HUES64 (cell line): Measurements from ENCODE around the gene IFNL1. TPM values are rescaled to one million over a fixed set of nuclear protein-coding genes. Genes with fewer than 3 reads are reported as not detected.

Experiments used
- H3K27ac ChIP-seq: 2 replicates; pipeline ENCODE4 v1.7.0; 2013; ENCODE audit warnings: low read depth, low read length, inconsistent platforms
- H3K27me3 ChIP-seq: 2 replicates; pipeline ENCODE4 v1.6.1; 2013; ENCODE audit warnings: mild to moderate bottlenecking, low read length; ENCODE audit not compliant: insufficient read depth
- H3K36me3 ChIP-seq: 2 replicates; pipeline ENCODE4 v1.6.1; 2013; ENCODE audit warnings: mild to moderate bottlenecking, low read length; ENCODE audit not compliant: insufficient read depth
- H3K4me1 ChIP-seq: 2 replicates; pipeline ENCODE4 v1.6.1; 2013; ENCODE audit warnings: mild to moderate bottlenecking, low read length, moderate library complexity; ENCODE audit not compliant: insufficient read depth
- H3K4me3 ChIP-seq: 2 replicates; pipeline ENCODE4 v1.5.1; 2013; ENCODE audit warnings: mild to moderate bottlenecking, low read length, moderate library complexity
- H3K9ac ChIP-seq: 2 replicates; pipeline ENCODE4 v1.6.1; 2013; ENCODE audit warnings: mild to moderate bottlenecking, low read depth, low read length
- H3K9me3 ChIP-seq: 2 replicates; pipeline ENCODE4 v1.6.1; 2013; ENCODE audit warnings: low read depth, low read length; ENCODE audit not compliant: insufficient read depth
- WGBS: fragments of 150-250, 120-280 bp; methylation state at CpG from one replicate; pipeline ENCODE4 v1.1.7; 2013; ENCODE audit warnings: missing lambda C conversion rate; 5-methylcytosine and 5-hydroxymethylcytosine counted together
- polyA plus RNA-seq, 2 experiments: library from polyadenylated mRNA; stranded (reverse); fragments of 50-300 nt; gene quantifications; one replicate each; pipeline ENCODE4 v1.2.3, GENCODE V29; 2013

The IFNL1 gene
- not detected for polyA plus RNA-seq (2013, experiment 1 of 2)
- polyA plus RNA-seq (2013, experiment 2 of 2), result not detected

GRCh38 chr19:39296055-39296645 is at the start of gene IFNL1:
Gene IFNL1 (plus strand): TSS chr19:39296407. CDS start chr19:39296422, 15 bp downstream.
- 82% methylated on average over 11 of the region's 11 CpGs for WGBS
- Histone ChIP-seq H3K4me1 (no peaks in the 10 kb centered on the region), H3K9ac (no peak within 1 kb of the TSS), H3K27ac (no peak within 1 kb of the TSS), H3K36me3 (no peaks in the 10 kb centered on the region), H3K27me3 (no peaks in the 10 kb centered on the region; the same call in 1 of the 2 replicates), H3K9me3 (no peaks in the 10 kb centered on the region), H3K4me3 (no peak within 1 kb of the TSS)

DNA sequence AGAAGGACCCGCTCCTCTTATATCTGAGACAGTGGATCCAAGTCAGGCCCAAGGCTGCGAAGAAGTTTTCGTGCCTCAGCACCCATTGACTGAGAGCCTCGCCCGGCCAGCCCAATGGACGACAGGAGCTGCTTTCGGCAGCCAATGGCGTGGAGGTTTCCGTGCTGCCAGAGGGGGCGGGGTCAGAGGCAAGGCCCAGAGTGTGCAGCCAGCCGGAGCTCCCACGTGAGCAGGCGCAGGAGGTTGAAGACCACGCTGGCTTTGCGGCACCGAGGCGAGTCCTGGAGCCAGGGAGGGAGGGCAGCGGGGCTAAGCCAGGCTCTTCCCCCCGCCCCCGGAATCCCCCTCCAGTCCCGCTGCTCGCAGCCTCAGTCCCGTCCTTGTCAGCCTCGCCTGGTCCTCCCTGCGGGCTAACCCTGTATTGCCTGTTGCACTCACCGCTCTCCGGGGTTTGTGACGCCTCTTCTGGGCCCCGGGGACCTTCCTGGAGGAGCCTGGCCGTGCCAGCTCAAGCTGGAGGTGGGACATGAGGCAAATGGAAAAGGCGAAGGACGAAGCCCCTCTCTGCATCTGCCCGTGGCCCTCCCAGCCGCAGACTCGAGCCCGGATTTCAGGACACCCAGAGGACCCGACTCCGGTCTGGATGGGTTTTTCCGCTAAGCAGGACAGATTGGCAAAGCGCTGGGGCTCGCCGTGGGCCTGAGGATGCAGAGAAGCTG is 49.1 kb upstream of the IFNL1 start:
- peak overlapping the region; percentile 40 for H3K4me3 ChIP-seq
- peaks cover 50% of the 10 kb centered on the region for H3K27me3 ChIP-seq
- H3K4me1 ChIP-seq, result no peaks in the 10 kb centered on the region; the same call in 1 of the 2 replicates
- WGBS, result 17% methylated on average over 42 of the region's 42 CpGs
- H3K9ac ChIP-seq, result no peak overlapping the region; the same call in 1 of the 2 replicates
- no peak overlapping the region for H3K27ac ChIP-seq
- no peaks in the 10 kb centered on the region for H3K9me3 ChIP-seq
- no peaks in the 10 kb centered on the region for H3K36me3 ChIP-seq

DNA sequence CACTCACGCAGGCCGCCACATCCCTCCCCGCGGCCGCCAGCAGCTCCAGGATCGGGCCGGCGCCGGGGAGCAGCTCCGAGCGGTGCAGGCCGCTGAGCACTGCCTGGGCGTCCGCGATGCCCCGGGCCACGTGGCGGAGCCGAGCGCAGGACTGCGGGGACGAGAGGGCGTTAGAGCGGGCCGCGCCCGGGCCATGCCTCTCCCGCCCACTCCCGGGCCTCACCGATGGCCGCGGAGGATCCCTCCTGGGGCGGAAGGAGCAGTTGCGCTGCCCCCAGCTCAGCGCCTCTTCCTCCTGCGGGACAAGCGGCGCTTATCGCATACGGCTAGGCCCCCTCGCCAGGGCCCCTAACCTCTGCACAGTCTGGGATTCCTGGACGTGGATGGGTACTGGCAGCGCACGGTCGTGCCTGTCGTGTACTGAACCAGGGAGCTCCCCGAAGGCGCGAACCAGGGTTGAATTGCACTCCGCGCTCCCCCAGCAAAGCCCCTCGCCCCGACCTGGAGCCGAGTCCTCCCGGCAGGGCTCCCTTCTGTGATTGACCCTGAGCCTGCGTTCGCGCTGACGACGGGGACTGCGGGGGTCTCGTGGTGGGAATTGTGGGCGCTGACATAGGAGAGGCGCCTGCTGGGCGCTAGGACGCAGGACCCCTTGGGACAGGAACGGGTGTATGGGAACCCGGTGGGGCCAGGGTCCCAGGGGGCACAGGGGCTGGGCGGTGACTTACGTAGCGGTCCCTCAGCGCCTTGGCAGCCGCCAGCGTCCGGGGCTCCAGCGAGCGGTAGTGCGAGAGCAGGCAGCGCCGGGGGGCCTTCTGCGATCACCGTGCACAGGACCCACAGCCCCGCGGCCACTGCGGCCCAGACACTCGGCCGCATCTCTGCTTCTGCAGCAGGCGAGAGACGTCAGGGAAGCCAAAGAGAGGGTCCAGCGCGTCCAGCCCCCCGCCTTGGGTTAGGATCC is 48.2 kb upstream of the IFNL1 start:
- 21% methylated on average over 92 of the region's 92 CpGs for WGBS
- Histone ChIP-seq H3K9ac (no peak overlapping the region; the same call in 1 of the 2 replicates), H3K27me3 (peaks cover 56% of the 10 kb centered on the region), H3K4me1 (no peaks in the 10 kb centered on the region; the same call in 1 of the 2 replicates), H3K27ac (no peak overlapping the region), H3K4me3 (peak overlapping the region; percentile 40), H3K9me3 (no peaks in the 10 kb centered on the region), H3K36me3 (no peaks in the 10 kb centered on the region)

DNA sequence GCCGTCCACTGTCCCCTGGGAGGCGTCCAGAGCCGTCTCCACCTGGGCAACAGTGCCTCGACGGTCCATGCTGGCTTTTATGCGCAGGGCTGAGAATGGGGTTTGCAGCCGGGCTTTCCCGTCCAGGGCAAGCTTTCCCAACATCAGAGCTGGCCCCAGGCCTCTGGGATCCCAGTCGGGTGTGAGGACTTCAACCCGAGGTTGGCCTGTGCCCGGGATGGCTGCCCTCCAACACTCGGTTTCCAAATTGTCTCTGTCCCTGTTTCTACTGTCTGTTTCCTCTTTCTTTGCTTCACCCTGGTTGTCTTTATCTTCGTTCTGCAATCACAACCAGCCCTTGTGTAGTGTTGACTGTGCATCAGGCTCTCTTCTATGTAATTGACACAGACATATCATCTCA is 47.4 kb upstream of the IFNL1 start, which contains the start of gene IFNL4:
TSS of gene IFNL4 (minus strand) at position 51 of the 400 bp plus-strand sequence.
- 70% methylated on average over 13 of the region's 13 CpGs for WGBS
- Histone ChIP-seq H3K4me3 (peak within 1 kb of the TSS; percentile 40), H3K27me3 (peaks cover 56% of the 10 kb centered on the region)

GRCh38 chr19:39251081-39251480 is 45.1 kb upstream of the IFNL1 start:
- no peaks in the 10 kb centered on the region for H3K36me3 ChIP-seq
- no peak overlapping the region for H3K27ac ChIP-seq
- no peaks in the 10 kb centered on the region; the same call in 1 of the 2 replicates for H3K4me1 ChIP-seq
- no peaks in the 10 kb centered on the region for H3K9me3 ChIP-seq
- 80% methylated on average over 5 of the region's 5 CpGs for WGBS
- H3K9ac ChIP-seq, result no peak overlapping the region
- no peak overlapping the region for H3K4me3 ChIP-seq
- H3K27me3 ChIP-seq, result peaks cover 68% of the 10 kb centered on the region

More for the DNA sequence above, 47.4 kb upstream of the IFNL1 start, which contains the start of gene IFNL4:
- Histone ChIP-seq H3K27ac (no peak within 1 kb of the TSS), H3K4me1 (no peaks in the 10 kb centered on the region; the same call in 1 of the 2 replicates), H3K9ac (no peak within 1 kb of the TSS; the same call in 1 of the 2 replicates), H3K9me3 (no peaks in the 10 kb centered on the region), H3K36me3 (no peaks in the 10 kb centered on the region)

DNA sequence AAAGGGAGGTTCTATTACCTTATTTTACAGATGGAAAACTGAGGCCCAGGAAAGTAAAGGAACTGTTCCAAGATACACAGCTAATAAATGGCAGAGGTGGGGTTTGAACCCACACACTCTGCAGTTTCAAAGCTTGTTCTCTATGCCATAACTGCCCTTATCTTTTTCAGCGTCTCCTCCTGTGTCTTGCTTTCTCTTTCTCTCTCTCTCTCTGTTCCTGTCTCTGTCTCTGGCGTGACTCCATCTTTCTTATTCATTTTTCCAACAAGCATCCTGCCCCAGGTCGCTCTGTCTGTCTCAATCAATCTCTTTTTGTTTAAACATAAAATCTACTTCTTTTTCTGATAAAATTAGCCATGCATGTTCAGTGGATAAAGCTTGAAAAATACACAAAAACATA is 44.4 kb upstream of the IFNL1 start:
- H3K4me3 ChIP-seq, result no peak overlapping the region
- H3K9me3 ChIP-seq, result no peaks in the 10 kb centered on the region
- H3K27me3 ChIP-seq, result peaks cover 63% of the 10 kb centered on the region
- H3K27ac ChIP-seq, result no peak overlapping the region
- WGBS, result 82% methylated on average over 3 of the region's 3 CpGs
- no peak overlapping the region for H3K9ac ChIP-seq
- H3K36me3 ChIP-seq, result no peaks in the 10 kb centered on the region
- no peaks in the 10 kb centered on the region; the same call in 1 of the 2 replicates for H3K4me1 ChIP-seq

DNA sequence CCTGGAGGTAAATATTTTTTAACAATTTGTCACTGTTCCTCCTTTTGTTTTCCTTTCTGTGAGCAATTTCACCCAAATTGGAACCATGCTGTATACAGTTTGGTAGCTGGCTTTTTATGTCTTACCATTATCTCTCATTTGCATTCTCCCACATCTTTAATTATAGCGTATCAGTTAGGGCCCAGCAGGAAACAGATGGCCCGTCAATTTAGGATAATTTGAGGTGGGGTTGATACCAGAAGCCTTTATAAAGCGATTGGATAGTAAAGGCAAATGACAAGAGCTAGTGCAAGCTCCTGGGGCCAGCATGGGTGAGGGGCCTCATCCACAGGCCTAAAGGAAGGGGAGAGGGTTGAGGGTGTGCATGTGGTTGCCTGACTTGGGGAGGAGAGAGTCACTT is 43.7 kb upstream of the IFNL1 start:
- no peak overlapping the region for H3K9ac ChIP-seq

DNA sequence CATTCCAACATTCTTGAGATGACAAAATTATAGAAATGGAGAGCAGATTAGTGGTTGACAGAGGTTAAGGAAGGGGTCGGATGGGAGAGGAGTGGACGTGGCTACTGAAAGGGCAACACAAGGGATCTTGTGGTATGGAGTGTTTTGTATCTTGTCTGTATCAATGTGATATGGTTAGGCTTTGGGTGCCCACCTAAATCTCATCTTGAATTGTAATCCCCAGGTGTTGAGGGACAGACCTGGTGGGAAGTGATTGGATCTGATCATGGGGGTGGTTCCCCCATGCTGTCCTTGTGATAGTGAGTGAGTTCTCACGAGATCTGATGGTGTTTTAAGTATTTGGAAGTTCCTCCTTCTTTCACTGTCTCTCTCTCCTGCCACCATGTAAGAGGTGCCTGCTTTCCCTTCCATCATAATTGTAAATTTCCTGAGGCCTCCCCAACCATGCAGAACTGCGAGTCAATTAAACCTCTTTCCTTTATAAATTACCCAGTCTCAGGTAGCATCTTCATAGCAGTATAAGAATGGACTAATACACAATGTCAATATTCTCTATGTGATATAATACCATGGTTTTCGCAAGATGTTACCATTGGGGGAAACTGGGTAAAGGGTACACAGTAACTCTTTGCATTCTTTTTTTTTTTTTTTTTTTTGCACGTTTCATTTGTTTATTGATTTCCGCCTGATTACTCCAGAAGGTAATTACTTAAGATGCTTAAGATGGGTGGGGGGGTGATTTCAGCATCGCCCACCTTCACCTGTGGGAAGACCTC is 42.6 kb upstream of the IFNL1 start:
- no peaks in the 10 kb centered on the region for H3K4me1 ChIP-seq
- WGBS, result 79% methylated on average over 6 of the region's 8 CpGs
- no peaks in the 10 kb centered on the region for H3K9me3 ChIP-seq
- peaks cover 46% of the 10 kb centered on the region for H3K27me3 ChIP-seq
- H3K36me3 ChIP-seq, result no peaks in the 10 kb centered on the region
- H3K27ac ChIP-seq, result no peak overlapping the region
- H3K9ac ChIP-seq, result no peak overlapping the region
- H3K4me3 ChIP-seq, result no peak overlapping the region

More for the DNA sequence above, 43.7 kb upstream of the IFNL1 start:
- H3K27me3 ChIP-seq, result peaks cover 57% of the 10 kb centered on the region
- H3K4me3 ChIP-seq, result no peak overlapping the region
- no peak overlapping the region for H3K27ac ChIP-seq
- no peaks in the 10 kb centered on the region for H3K36me3 ChIP-seq
- H3K4me1 ChIP-seq, result no peaks in the 10 kb centered on the region
- no peaks in the 10 kb centered on the region for H3K9me3 ChIP-seq
- 75% methylated on average over 3 of the region's 3 CpGs for WGBS

DNA sequence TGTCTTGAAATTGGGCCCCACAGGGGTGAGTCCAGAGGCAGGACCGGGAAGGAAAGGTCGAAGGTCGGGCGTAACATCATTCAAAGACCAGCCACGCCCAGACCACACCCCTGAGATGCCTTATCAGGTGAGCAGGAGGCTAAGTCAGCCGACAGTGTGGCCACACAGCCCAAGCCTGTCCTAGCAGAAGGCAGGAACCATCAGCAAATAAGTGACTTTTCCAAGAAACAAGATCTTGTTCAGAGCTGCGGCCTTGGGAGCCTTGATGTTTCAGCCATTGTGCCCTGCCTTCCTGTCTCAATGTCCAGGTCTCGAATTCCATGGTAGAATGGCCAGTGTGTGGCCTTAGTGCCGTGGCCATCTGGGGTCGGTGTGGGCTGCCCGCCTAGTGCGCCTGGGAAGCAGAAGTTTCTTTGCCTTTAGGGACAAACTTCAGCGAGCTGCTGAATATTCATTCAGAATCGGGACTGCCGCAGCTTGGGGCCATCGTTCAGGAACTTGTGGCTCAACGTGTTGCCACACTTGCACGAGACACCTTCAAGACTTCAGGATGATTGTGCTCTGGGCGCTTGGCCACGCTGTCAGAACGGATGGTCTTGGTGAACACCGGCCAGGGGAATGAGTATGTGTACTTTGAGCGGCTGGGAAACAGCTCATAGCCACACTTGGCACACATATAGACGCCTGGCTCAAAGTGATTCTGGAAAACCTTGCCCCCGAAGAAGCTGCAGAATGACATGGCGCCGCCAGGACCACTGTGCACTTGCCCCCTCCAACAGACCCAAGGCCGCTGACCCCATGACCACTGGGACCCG is 41.5 kb upstream of the IFNL1 start:
- no peaks in the 10 kb centered on the region for H3K9me3 ChIP-seq
- H3K27ac ChIP-seq, result no peak overlapping the region
- no peaks in the 10 kb centered on the region for H3K4me1 ChIP-seq
- H3K36me3 ChIP-seq, result no peaks in the 10 kb centered on the region
- 88% methylated on average over 29 of the region's 29 CpGs for WGBS
- no peak overlapping the region for H3K9ac ChIP-seq
- no peak overlapping the region for H3K4me3 ChIP-seq
- H3K27me3 ChIP-seq, result peaks cover 34% of the 10 kb centered on the region
